HG03139 (cell line): Measurements from ENCODE around the gene FOXP2.

ENCODE experiments used
- ATAC-seq: cut with Tn5 transposase; IDR thresholded peaks from one replicate; pipeline ENCODE4 v1.9.1; 2021; ENCODE audit not compliant: unreplicated experiment

FOXP2 gene

DNA sequence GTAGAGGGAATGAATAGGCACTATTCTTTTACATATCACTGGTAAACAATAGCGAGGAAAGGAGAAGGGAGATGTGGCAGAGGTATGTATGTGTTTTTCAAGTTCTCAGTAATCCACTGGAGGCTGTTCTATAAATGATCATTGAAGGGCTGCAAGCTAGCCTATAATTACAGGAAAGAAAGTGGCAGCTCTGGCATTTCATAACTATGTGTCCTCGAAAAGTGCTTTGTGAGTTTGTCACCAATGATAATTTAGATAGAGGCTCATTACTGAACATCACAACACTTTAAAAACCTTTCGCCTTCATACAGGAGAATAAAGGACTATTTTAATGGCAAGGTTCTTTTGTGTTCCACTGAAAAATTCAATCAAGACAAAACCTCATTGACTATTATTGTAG, 235.1 kb downstream of the FOXP2 start:
- no peak for ATAC-seq

DNA sequence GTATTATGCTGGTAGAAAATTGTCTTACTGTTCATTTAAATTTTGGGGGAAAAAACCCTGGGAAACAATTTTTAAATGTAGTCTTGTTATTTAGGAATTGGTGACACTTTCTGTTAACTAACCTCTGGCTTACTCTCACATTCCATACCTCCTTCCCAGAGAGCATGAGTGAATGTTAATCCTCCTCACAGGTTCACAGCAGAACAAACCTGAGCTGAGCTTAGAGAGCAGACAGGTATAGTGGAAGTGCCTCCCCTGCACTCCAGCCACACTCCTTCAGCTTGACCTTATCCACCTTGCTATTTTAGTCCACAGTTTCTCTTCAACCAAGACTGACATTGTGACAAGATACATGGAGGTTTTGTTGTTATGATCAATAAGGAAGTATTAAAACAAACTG, 235.9 kb downstream of the FOXP2 start:
- no peak for ATAC-seq

DNA sequence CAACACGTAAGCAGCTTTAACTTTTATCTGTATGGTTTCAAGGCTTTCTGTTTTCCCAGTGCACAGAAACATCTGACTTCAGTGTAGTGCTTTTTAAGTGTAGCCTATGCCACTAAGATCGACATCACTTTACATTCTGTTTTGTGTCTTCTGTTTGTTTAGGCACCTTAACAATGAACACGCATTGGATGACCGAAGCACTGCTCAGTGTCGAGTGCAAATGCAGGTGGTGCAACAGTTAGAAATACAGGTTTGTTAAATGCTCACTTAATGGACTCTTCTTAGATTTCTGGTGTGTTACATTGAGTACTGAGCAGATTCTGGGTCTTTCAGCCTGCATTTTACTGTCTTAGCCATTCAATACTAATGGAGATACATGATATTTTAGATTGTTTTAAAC, 237.4 kb downstream of the FOXP2 start:
- no peak for ATAC-seq

DNA sequence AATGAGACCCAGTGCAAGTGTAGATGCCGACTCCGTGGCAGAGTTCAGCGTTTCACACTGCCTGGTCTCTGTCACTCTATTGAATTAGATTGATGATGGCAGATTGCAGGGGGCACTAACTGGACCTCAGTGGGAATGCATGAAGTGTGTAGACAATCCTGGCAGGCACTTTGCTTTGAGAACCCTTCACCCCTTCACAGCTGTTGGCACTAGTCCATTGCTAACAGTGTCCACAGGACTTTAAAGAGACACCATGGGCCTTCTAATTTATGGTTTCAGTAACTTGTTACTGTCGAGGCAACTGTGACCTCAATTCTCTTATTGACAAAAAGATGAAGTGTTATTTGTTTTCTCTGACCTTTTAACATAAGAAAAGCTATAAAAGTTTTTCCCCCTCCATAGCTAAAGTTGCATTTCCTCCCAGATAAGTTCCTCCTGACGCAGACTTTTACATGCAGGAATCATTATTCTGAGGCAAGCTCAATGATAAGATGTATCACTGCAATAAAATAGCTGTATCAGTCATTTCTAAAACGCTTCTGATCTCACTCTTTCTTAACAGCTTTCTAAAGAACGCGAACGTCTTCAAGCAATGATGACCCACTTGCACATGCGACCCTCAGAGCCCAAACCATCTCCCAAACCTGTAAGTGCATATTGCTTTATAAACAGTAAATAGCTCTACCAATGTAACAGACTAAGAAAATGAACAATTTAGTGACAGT, 238.9 kb downstream of the FOXP2 start:
- no peak for ATAC-seq

- ATAC-seq: no peak
Measured at GRCh38 chr7:114656466-114656865, 241.9 kb downstream of the FOXP2 start.

DNA sequence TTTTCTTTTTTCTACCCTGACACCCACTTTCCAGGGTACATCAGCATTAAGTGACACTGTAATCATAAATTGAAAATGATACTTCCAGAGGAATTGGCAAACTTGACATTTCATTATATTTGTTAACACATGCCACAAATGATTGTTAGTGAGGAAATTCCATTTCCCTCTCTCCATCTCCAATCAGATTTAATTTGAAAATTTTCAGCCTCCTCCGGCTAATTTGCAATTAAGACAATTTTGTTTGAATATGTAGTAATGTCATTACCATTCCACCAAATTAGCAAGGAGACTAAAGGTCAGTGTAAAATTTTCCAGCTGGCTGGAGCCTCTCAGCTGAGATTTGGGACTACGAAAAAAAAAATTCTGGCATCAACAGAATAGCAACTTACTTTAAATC, 242.7 kb downstream of the FOXP2 start:
- ATAC-seq: no peak

DNA sequence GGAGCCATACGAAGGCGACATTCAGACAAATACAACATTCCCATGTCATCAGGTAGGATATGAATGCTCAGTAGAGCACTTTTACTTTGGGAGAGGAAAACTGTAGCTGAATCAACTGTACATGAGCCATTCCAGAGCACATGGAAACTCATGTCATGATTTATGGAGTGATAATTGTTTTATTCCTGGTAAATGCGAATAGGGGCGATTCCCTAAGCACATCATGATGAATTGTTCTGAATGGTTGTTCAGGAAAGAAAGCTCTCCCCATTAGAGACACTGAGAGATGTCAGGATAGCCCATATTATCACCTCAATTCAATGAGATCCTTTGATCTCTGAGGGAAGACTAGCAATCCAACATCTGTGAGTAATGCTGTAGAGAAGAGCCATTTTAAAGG, 243.6 kb downstream of the FOXP2 start:
- no peak for ATAC-seq

DNA sequence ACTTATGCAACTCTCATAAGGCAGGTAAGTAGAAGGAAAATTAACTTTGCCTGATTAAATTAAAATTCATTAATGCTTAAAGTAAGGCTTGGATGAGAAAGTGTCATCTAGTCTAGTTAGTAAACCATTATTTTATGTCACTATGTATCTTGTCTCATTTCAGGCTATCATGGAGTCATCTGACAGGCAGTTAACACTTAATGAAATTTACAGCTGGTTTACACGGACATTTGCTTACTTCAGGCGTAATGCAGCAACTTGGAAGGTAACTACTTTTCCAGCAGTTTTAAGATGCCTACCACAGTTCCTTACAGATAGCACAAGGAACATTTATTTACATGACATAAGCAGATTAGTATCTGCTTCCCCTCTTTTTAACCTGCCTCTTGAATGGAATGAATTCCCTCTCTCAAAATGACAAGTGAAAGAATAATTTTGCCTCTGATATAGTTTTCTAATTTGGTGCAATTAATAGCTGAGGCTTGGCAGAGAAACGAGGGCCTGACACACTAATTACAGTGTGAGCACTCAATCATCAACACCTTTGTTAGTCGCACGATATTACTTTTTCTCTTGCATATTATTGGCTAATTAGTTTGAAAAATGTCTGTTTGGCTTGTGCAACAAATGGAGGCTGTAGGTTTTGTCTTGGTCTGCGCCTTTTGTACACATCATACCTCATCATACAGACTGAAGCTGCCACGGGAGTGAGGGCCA, 245.0 kb downstream of the FOXP2 start:
- no peak for ATAC-seq

DNA sequence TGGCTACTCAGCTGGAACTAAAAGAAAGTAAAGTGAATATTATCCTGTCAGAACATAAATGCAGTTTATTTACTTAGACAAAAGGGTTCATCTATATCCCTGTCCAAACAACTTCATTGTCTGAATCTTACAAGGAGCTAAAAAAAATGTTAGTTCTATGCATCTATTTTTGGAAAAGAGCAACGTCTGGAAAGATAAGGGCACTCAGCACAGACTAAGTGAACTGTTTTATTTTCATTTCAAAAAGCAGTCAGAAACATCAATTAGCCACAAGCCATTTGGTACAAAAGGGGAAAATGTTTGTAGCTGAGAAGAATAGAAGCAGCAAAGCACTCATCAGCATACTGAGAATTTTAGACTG, 245.5 kb downstream of the FOXP2 start:
- ATAC-seq: no peak

- no peak for ATAC-seq
Measured at GRCh38 chr7:114660753-114661152, 246.1 kb downstream of the FOXP2 start.

DNA sequence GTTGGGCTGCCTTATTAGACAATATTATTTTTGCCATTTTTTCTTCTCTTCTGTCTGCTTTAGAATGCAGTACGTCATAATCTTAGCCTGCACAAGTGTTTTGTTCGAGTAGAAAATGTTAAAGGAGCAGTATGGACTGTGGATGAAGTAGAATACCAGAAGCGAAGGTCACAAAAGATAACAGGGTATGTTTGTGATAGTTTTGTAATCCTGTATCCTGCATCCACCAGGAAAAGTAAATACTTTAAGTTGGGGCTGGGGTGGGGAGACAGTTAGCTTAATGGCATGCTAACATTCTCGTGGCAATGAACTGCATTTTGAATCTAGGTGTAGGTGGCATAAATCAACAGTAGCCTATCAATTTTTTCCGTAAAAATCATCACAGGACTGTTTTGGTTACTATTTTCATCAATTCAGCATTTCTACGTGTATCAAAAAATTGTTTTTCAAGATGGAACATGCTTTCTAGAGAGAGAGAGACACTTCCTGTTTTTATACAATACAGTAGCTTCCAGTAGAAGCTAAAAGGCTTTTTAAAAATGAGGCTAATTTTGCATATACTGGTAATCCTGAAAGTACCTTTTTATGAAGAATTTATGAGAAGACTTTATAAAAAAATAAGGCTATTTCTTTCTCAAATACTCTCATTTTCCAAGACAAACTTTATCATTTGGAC, 247.5 kb downstream of the FOXP2 start:
- ATAC-seq: no peak

DNA sequence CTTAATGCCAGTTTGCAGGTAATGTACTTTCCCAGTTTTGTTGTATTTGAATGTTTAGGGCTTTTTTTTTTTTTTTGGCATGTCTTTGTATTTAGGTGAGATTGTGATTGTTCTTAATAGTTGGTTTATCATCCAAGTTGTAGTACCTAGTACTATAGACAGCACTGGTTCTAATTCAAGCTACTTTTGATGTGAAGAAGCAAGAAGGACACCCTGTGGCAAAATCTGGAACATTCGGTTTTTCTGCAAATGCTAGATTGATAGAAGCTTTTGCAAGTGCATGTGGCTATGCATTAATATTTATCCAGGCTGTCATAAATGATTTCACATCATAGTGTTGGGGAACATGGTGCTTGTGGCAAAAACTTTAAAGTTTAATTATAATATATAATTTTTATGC, 248.9 kb downstream of the FOXP2 start:
- ATAC-seq: no peak

DNA sequence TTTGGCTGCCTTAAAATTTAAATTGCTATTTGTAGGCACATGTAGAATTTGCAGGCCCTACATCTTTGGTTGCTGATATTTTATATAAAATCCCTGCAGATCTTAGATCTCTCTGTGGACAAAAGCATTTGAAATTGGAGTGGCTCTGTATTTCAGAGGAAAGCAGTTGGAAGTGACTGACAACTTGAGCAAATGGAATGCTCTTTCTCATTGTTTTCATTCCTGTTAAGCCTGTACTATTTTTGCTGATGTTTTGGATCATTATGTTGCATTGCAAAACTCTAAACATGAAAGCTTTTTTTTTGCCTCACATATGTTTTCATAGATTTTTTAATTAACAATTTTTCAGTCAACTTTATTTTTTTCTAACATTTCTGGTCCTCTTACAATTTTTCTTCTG, 256.1 kb downstream of the FOXP2 start:
- ATAC-seq: no peak

DNA sequence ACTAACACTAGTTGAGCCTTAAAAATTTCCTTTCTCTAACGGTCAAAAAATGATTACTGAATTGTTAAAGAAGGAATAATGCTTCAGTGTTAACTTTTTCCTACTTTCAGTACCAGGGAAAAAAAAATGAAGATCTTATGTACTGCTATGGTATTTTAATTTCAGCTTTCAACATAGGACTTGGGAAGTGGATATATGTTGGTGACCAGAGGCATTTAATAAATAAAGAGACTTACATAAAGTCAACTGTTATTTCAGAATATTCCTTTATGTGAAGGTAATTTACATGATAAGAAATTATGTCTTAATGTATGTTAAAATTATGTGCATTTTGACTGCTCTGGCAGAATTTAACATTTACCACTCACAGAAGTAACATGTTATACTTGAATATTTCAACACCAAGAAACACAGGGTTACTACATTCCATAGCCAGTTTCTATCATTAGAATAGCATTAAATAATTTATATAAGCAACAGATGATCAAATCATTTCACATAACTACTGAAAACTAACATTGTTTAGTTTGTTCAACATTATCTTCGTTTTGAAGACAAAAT, 257.0 kb downstream of the FOXP2 start:
- no peak for ATAC-seq

DNA sequence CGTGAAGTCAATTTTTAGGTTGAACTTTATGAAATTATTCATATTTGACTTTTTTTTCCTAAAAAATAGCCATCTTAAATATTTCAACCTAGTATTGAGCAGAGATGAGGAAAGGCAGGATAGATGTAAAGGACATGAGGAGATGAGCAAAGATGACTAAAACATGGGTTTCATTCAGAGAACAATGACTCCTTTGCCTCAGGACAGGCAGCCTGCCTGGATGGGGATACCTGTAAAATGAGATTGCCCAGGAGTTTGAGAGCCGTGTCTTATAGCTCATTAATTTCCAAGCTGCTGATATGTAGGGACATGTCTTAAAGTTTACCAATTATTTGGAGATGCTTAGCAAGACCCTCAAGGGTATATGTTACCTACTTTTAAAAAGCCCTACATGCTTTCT, 263.5 kb downstream of the FOXP2 start:
- no peak for ATAC-seq

- no peak for ATAC-seq
Measured at GRCh38 chr7:114687238-114687637, 272.6 kb downstream of the FOXP2 start.

DNA sequence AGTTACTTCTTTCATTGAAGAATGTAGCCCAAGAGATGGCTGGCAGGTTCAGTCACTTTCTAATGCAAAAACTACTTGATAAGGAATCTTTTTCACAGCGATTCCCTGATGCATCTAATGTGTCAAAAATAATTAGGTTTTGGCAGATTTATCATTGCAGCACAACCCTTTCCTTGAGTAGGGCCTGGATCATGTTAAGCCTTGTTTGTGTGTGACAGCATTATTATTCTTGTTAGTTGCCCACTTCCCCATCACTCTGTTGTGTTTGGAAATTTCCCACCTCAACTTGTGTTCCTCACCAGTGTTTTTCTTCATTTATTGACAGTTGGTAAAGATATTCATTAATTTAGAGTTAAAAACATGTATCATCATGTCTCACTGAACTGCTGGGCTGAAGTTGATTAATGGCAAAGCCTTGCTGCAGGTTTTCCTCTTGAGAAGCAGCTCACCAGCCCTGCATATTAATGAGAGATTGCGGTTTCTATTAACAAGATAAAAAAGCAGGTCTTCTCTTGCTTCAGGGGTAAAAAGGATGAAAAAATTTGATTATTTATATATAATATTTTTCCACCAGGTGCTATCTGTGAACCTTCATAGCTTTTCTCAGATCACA, 273.9 kb downstream of the FOXP2 start:
- no peak for ATAC-seq

- ATAC-seq: no peak
Measured at GRCh38 chr7:114689406-114689805, 274.8 kb downstream of the FOXP2 start.

DNA sequence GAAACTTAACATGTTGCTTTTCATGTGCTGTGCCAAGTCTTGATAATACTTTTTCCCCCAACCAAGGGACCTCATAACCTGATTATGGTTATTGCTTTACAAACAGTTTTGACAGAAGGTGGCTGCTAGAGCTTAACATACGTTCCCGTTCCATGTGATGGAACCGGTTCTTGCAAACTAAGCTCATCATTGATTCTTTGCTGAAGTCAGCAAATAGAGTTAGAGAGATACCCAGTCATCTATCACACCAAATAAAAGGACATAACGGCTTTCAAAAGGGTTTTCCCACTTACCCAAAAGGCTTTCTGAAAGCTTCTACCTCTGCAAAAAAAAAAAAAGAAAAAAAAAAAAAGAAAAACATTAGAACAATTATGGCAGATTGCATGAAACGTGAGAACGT, 277.0 kb downstream of the FOXP2 start:
- no peak for ATAC-seq

GRCh38 chr7:114695182-114695581, 280.6 kb downstream of the FOXP2 start:
- no peak for ATAC-seq

- no peak for ATAC-seq
Measured at GRCh38 chr7:114700247-114700928, 285.8 kb downstream of the FOXP2 start.
